RKO (cell line): ENCODE results near the gene SCGB1C2.

Experiments
- DNase-seq: peaks from one replicate; pipeline ENCODE4 v3.0.0-alpha.2; 2016; ENCODE audit warnings: low spot score

Gene SCGB1C2

DNA sequence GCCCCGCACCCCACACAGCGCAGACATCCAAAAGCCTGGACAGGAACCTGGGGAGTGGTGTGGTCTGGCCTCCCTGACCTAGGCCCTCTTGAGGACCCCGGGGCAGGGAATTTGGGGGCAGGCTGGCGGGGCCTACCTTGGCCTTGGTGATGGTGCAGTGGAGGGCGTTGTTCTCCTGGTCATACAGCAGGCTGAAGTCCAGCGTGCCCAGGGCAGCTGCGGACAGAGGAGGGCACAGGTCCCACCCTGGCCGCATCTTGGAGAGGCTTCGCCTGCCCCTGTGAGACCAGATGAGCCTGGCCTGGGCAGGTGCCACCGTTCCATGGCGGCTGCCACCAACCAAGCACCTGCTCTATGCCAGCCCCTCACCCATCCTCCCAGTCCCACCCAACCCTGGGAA lies 35.0 kb downstream of the SCGB1C2 start:
- DNase-seq = no peak

DNA sequence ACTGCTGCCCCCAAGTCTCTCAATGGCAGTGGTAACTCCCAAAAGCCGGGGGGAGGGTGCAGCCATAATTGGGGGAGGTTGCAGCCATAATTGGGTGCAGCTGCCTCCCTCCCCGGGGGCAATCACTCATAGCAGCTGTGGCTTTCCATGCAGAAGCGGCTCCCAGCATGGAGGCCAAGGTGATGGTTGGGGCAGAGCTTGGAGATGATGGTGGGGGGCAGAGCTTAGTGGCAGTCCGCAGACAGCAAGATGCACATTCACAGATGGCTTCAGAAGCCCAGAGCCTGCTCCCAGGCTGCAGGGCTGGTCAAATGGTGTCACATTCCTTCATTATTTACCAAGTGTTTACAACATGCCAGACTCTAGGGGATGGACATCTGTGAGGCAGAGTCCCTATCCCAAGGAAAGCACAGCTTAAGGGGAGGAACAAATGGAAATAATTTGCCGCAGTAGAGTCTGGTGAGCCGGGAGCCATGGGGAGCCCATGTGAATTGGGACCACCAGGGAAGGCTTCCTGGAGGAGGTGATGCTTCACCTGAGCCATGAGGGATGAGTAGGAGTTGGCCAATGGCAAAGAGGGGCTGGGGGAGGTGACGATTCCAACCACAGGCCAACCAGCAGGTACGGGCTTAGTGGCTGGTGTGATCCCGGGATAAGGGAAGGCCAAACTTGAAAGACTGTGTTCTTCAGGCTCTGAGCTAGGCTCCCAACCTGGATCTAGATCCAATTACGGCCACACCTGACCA lies 36.0 kb downstream of the SCGB1C2 start:
- DNase-seq = no peak

DNA sequence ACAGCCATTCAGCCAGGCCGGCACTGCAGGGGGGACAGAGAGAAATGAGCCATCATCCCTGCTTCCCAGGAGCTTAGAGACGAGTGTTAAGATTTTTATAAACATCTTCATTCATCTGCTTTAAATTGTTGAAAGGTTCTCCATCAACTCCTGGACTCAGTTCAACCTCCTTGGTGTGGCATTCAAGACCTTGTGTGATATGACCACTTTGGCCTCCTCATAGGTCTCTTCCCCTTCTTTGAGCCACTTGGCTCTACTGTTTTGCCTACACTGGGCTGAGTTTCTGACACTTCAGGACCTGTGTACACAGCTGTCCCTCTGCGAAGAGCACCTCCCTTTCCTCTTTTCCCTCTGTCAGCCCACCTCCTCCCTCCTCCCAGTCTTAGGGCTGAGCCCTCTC lies 39.8 kb downstream of the SCGB1C2 start:
- no peak for DNase-seq

DNA sequence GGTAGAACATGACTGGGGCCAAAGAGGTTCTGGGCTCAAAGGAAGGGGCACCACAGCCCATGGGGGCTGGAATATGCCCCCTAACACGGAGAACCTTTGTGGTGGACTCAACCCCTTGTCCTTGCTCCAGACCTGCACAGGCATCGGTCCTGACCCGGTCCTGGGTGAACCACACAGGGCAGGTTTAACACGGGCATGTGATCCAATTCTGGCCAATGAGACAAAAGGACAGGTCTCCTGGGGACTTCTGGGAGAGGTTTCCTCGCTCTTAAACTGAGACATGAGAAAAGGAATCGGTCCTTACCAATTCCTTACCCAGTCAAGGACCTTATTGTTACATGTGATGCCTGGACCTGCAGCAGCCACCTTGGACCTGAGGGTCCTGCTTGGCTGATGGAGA lies 40.4 kb downstream of the SCGB1C2 start:
- DNase-seq = no peak

DNA sequence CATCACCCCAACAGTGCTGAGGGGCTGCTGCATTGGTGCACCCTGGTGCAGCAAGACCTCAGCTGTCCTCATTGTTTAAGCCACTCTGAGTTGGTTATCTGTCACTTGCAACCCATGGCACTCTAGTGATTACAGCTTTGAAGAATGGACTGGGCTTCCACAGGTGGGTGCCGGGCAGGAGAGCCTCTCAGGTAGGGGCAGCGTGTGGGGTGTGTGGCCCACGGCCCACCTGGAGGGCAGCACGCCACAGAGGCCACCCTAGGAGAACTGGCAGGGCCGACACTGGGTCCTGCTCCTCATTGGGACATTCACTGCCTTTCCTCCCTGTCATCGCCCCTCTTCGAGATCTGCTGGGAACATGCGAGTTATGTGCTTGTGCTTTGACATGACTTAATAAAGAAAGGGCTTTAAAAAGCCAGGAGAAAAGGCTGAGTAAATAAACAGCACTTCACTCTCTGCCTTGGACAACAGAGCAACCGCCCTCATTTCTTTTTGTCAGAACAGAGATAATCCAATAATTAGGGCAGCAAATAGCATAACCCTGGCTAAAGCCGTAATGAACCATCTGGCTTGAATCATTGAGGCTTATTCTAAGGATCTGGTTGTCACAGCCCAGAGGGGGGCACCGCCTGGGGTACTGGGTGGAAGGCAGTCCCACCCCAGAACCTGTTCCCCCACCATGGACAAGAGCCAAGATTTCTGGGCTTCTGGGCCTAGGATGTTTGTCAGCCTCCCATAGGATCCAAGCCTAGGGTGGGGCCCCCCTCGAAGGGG lies 41.1 kb downstream of the SCGB1C2 start:
- DNase-seq = no peak

DNA sequence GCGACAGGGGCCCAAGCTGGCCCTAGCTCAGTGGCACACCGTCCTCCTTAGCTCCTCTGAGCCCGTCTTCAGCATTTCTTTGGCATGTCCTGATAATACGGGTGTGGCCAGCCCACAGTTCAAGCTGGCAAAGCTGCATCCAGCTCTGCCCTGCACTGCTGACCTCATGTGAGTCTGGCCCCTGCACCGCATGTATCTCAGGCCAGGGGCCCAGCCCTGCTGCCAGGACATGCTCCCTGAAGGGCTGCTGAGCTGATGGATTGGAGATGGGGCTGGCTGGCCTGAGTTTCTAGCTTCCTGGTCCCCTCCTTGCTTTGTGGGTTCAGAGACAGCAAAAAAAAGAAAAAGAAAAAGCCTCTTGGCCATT lies 41.7 kb downstream of the SCGB1C2 start:
- DNase-seq = no peak

DNA sequence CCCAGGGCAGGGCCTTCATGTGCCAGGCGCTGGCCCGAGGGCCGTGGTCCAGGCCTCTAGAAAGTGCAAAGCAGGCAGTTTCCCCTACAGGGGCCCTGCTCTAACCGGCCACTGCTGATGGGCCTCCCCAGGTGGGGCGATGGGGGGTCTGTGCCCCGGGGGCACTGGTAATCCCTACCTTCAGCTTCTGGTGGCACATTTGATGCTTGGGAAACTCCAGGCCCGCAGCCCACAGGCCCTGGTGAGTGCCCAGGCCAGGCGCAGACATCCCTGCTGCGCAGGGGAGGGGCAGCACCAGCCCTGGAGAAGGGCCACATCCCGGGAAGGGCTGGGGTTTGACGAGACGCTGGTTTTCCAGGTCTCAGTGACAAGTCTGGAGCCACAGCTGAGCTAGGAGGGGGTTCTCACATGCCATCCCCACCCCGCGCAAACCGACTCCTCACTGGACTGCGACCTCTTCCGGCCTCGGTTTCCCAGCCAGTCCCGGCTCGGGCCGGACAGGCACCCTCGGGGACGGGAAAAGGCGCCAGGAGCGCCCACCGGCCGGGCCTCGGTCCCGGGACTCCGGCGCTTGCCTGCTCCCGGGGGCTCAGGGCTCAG lies 42.5 kb downstream of the SCGB1C2 start:
- DNase-seq = no peak

DNA sequence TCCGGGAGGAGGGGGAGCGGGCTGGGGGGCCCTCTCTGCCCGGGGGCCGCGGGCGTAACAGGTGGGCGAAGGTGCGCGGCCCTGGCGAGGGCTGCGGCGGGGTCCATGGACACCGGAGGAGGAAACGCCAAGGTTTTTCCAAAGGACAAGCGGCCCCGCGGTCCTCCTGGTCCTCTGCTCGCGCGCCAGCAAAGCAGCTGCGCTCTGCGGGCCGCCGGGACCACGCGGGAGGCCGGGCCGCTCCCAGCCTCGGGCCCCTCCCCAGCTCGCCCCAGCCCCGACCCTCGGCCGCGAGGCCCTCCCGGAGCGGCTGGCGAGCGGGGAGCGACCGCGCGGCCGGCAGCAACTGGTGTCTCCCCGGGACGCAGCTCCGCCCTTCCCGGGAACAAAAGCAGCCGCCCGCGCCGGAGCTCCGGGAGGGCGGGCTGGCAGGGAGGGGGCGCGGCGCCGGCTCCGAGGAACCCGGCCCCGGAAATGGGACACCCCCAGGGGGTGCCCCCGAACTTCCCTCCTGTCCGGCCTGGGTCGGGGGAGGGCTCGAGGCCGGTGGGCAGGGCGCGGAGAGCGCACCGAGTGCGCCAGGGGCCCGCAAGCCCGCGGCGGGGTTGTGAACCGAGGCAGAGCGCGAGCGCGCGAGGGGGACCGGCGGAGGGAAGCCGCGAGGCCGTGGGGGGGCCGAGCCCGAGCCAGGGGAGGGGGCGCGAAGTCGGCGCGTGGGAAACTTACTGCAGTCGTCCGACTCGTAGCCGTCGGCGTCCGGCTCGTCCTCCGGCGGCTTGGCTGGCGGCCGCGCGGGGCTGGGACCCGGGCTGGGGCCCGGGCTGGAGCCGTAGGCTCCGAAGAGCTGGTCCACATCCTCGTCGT lies 43.2 kb downstream of the SCGB1C2 start:
- no peak for DNase-seq

DNA sequence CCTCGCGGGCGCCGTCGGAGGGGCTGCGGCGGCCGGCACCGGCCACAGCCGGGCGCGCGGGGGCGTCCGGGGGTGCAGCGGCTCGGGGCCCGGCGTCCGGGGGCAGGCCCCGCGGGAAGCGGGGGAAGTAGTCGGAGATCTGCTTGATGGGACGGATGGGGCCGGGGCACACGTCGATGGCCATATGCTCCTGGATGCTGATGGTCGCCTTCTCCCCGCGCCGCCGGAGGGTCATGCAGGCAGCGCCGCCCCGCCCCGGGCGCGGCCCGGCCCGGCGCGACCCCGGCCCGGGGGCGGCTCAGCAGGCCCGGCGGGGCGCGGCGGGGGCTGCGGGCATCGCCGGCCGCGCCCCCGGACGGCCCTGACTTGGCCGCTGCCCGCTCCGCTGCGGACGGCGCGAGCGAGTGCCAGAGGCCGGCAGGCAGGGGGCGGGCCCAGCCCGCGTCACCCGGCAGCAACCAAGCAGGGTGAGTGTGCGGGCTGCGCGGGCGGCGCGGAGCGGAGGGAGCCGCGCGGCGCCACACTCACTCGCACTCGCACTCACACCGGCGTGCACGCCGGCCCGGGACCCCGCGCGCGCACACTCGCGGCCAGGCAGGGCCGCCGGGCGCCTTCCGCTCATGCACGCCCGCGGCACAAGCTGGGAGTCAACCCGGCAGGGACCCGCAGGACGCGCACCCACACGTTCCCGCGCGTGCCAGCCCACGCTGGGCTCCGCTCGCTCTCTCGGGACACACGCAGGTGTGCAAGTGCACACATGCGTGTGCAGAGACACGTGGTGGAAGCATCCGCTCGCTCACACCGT lies 44.1 kb downstream of the SCGB1C2 start, which contains the start of gene DOC2B:
DOC2B (minus strand) TSS at position 406 of the 805 bp plus-strand sequence; CDS start at position 235, 171 bp downstream.
- peak; percentile 64 for DNase-seq

DNA sequence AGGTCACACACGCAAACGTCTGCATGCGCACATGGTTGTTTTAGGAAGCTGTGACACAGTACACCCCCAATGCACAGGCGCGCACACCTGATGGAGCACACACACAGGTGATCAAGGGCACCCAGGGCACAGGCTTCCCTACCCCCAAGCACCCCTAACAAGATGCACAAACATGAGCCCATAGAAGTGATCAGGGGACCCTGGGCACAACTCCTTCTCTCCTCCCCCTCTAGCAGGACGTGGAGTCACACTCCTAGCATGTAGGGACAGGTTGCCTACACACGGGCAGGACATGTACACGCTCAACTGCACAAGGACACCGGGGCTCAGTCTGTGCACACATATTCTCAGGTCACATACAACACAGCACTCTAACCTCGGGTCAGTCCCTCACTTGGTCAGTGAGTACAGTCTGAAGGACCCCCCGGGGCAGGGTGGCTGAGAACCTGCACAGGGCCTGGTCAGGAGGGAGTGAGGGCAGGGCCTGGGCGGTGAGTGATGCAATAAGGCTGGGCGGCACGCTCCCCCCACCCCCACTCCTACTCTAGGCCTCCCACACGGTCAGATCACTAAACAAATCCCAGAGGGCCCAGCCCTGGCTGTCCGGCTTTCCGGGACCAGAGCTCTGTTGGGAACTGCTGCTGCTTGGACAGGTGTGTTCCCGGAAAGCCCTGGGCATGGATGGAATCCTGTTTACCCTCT lies 44.8 kb downstream of the SCGB1C2 start:
- no peak for DNase-seq

DNA sequence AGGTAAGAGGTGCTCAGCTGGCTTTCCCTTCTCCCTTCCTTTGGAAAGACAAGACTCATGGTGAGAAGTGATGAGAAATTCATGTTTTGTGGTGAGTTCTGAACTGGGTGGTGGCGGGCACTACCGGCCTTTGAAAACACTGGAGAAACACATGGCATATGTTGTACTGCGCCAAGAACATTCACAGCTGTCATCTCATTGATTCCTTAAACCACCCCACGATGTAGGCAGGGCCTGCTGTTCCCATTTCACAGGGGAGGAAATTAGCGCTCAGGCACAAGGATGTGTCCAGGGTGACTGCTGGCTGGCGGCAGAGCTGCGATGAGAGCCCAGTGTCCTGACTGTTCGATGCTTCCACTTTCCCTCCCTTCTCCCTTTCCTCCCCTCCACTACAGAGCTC lies 45.7 kb downstream of the SCGB1C2 start:
- DNase-seq = no peak

DNA sequence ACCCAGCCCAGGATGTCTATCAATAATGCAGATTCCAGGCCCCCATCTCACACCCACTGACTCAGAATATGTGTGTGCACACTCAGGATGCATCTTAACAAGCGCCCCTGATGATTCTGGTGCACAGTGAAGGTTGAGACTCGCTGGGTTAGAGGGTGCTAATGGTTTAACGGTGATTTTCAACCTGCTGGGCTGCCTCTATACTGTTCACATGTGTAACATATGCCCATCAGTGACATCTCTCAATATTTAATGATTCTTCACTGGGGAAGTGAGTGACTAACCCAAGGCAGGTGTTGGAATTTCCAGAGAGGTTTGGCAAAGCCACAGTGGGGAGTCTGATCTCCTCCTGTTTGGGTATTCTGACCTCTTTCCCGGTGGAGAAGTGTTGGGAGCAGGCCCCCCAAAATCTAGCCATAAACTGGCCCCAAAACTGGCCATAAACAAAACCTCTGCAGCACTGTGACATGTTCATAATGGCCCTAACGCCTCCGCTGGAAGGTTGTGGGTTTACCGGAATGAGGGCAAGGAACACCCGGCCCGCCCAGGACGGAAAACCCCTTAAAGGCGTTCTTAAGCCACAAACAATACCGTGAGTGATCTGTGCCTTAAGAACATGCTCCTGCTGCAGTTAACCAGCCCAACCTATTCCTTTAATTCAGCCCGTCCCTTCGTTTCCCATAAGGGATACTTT lies 48.2 kb downstream of the SCGB1C2 start:
- DNase-seq = no peak

DNA sequence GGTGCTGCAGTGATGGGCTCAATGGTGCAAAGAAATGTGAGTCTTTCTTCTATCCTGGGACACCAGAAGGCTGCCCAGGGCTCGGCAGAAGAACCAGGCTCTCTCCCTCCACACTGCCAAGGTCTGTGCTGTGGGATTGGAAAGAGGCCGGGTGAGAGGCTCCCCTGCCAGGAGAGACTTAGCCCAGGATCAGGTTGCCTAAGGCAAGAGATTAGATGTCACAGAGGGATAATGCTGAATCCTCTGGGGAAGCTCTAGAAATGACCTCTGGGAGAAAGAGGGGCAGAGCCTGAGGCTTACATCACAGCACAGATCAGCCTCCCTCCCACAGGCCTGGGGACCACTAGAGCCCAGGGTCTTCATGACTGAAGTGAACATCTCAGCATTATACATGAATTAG lies 49.8 kb downstream of the SCGB1C2 start:
- DNase-seq = no peak
